ENCODE results near the gene CCNI2.

The CCNI2 gene

DNA sequence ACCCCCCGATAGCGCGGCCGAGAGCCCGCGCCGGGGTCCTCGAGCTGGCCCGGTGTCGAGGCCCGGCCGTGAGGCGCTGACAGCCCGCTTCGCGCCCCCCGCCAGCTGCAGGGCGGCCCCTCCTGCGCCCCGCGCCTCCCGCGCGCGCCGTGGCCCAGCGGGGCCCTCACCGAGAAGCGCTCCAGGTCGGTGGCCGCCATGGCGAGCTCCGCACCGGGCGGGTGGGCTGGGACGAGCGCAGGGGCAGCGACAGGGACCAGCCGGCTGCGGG is 29.6 kb downstream of the CCNI2 start:
- no peak for ATAC-seq (ENCODE audit: low read depth)
- Mint-ChIP-seq H3K36me3 (no peaks in the 10 kb centered on the region), H3K27ac (no peak overlapping the region), H3K4me1 (peaks cover 8% of the 10 kb centered on the region), H3K4me3 (no peak overlapping the region), H3K27me3 (peaks cover 19% of the 10 kb centered on the region), H3K9me3 (no peaks in the 10 kb centered on the region)
- DNase-seq (ENCODE audit: low spot score in 2 of 2), result no peak

DNA sequence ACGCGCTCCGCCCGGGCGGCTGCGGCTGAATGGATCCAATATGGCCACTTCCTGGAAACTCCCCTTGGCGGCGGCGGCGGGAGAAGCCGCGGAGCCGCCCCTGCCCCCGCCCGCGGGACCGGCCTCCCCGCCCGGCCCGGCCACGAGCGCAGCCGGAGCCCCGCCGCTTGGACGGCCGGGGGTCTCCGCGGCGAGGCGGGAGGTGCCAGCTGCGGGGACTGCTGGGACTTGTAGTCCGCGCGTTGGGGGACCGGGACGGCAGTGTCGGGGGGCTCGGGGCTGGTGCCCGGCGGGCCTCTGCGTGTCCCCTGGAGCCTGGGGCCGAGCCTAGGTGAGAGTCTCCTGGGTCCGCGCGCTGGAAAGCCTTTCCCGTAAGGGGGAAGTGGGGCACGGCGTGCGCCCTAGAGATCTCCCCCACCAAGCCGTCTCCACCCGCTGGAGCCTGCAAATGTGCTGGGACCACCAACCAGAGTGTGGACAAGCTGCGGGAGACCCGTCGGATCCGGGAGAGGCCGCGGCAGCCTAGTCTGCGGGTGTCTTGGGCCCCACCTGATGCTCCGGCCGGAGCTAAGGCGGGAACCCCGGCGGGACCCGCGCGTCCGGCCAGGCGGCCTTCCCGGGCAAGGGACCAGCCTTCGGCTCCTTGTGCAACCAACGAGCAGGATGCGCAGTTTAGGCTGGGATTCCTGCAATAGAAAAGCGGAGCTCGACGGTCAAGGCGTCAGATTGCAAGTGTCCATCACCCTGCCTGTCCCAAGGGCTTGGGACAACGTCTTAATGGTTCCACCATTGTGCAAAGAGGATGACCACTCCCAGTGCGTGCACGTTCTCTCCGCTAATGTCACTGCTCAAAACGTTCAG is 30.2 kb downstream of the CCNI2 start, which contains the start of gene SEPTIN8:
Gene SEPTIN8 (minus strand): TSS at position 31 of the 861 bp plus-strand sequence. CDS start 102 bp downstream, outside the sequence.
- H3K4me1 Mint-ChIP-seq, result peaks cover 8% of the 10 kb centered on the region
- peak; percentile 85 for ATAC-seq (ENCODE audit: low read depth)
- no peaks in the 10 kb centered on the region for H3K36me3 Mint-ChIP-seq
- H3K9me3 Mint-ChIP-seq, result no peaks in the 10 kb centered on the region
- H3K27me3 Mint-ChIP-seq, result peaks cover 23% of the 10 kb centered on the region
- H3K4me3 Mint-ChIP-seq, result peak within 1 kb of the TSS; percentile 84
- H3K27ac Mint-ChIP-seq, result no peak within 1 kb of the TSS
- peak; percentile 26 to 54 for DNase-seq (ENCODE audit: low spot score in 2 of 2)

DNA sequence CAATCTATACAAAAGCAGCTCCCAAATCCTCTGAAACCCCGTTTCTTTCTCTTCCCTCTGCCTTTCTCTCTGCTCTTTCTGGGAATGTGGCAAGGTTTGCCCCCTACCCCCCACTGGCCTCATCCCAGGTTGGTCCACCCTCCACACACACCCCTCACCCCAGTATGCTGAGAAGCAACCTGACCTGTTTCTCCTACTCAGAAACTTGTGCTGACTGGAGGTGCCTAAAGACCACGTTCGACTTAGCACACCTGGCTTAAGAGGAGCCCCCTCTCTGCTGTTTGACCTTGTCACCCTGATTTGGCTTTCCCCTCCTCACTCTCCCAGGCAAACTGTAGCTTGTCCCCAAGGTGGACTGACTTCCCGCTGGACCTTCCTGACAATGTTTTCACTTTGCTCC is 30.9 kb downstream of the CCNI2 start:
- peaks cover 26% of the 10 kb centered on the region for H3K27me3 Mint-ChIP-seq
- DNase-seq (ENCODE audit: low spot score in 2 of 2), result peak in 1 of 2 donors; percentile 3
- H3K27ac Mint-ChIP-seq, result no peak overlapping the region
- H3K36me3 Mint-ChIP-seq, result no peaks in the 10 kb centered on the region
- H3K4me1 Mint-ChIP-seq, result peaks cover 8% of the 10 kb centered on the region
- peak overlapping the region; percentile 84 for H3K4me3 Mint-ChIP-seq
- no peak for ATAC-seq (ENCODE audit: low read depth)
- no peaks in the 10 kb centered on the region for H3K9me3 Mint-ChIP-seq

DNA sequence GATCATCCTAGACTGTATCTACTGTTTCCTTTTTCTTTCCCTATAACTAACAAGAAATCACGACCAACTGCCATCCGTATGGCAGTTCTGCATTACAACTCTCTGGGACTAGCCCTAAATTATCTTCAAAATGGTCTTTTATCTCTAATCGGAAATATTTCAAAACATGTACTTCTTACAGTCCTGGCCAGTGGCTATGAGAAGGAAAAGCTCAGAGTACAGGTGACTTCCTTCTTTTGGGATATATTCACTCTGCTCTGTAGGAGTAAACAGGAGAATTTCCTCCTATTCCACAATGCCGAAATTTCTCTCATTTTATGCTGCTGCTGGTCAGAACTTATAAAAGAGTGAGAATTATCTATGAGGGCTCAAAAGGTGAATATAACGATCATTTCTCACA is 31.6 kb downstream of the CCNI2 start:
- H3K36me3 Mint-ChIP-seq, result no peaks in the 10 kb centered on the region
- ATAC-seq (ENCODE audit: low read depth) (no peak), DNase-seq (ENCODE audit: low spot score in 2 of 2) (no peak)
- peak overlapping the region; percentile 18 for H3K27ac Mint-ChIP-seq
- H3K9me3 Mint-ChIP-seq, result no peaks in the 10 kb centered on the region
- peaks cover 26% of the 10 kb centered on the region for H3K27me3 Mint-ChIP-seq
- no peak overlapping the region for H3K4me3 Mint-ChIP-seq
- peaks cover 8% of the 10 kb centered on the region for H3K4me1 Mint-ChIP-seq

DNA sequence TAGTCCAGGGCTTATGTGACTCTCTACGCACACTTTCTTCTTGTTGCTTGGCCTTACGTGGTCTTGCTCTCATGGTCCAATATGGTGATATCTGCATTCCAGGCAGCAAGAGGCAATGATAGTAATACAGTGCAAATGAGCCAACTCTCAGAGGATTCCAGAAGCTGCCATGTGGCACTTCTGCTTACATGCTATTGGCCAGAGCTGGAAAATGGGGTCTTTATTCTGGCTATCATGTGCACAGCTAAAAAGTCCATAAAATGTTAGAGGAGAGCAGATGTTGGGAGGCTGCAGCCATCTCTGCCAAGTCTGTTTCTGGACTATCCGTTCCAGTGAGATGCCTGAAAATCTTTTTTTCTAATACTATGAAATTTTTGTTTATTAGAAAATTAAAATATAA is 32.7 kb downstream of the CCNI2 start:
- Mint-ChIP-seq H3K36me3 (no peaks in the 10 kb centered on the region), H3K4me3 (no peak overlapping the region), H3K4me1 (peaks cover 8% of the 10 kb centered on the region), H3K27me3 (peaks cover 27% of the 10 kb centered on the region), H3K9me3 (no peaks in the 10 kb centered on the region), H3K27ac (no peak overlapping the region)
- no peak for ATAC-seq (ENCODE audit: low read depth)
- DNase-seq (ENCODE audit: low spot score in 2 of 2), result no peak

DNA sequence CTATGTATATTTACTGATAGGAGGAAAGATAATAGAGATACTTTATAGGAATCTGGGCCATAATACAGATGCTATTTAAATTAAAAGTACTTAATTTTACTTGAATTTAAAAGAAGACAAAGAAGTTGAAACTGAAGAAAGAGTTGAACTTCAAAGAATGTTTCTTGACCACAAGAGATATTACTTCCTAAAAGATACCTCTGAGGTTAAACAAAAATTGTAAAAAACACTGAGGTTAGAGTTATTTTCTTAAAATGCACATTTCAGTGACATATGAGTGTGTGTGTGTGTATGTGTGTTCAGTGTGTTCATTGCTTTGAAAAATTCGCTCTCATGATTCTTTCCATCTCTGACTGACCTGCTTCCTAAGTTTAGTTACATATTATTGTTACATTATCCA is 33.4 kb downstream of the CCNI2 start:
- peaks cover 30% of the 10 kb centered on the region for H3K27me3 Mint-ChIP-seq
- ATAC-seq (ENCODE audit: low read depth), result no peak

DNA sequence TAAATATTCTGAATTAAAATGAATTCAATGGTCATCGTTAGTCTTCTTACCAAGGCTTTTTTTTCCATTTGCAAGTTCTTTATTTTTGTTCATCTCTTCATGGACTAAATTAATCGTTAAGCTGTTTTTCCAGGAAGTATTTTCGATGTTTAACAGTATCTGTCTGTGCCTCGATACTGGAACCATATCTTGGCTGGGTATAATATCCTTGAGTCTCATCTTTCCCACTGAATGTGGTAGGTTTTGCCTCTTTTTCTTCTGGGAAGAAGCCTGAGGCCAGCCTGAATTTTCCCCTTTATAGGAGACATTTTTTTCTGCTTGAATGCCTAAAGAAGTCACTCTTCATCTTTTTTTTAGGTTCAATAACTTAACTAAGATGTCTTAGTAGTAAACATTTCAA is 33.8 kb downstream of the CCNI2 start:
- no peak for DNase-seq (ENCODE audit: low spot score in 2 of 2)
- Mint-ChIP-seq H3K27me3 (peaks cover 33% of the 10 kb centered on the region), H3K9me3 (no peaks in the 10 kb centered on the region), H3K27ac (no peak overlapping the region), H3K36me3 (no peaks in the 10 kb centered on the region), H3K4me3 (no peak overlapping the region), H3K4me1 (peaks cover 11% of the 10 kb centered on the region)
- ATAC-seq (ENCODE audit: low read depth), result no peak

More for the DNA sequence above, 33.4 kb downstream of the CCNI2 start:
- Mint-ChIP-seq H3K27ac (no peak overlapping the region), H3K4me1 (peaks cover 11% of the 10 kb centered on the region), H3K9me3 (no peaks in the 10 kb centered on the region), H3K4me3 (no peak overlapping the region), H3K36me3 (no peaks in the 10 kb centered on the region)
- no peak for DNase-seq (ENCODE audit: low spot score in 2 of 2)

DNA sequence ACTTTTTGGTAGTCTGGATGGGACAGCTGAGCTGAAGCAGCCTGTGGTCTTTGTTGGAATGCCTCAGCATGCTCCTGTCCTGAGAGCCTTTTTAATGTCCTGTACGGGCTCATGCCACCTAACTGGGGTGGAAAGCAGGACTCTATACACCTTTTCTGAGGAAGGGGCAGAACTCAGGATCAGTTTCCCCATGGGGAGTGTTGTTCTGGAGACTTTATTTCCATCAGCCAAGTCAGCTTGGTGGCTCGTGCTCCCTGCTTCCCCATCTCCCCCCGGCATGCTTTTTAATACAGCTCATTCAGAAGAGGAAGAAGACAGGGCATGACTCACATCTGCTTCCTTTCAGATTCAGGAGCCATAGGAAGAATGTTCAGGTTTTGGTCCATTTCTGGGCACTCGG is 34.9 kb downstream of the CCNI2 start:
- DNase-seq (ENCODE audit: low spot score in 2 of 2) (no peak), ATAC-seq (ENCODE audit: low read depth) (no peak)
- no peak overlapping the region for H3K27ac Mint-ChIP-seq
- H3K27me3 Mint-ChIP-seq, result peaks cover 37% of the 10 kb centered on the region
- no peak overlapping the region for H3K4me3 Mint-ChIP-seq
- H3K36me3 Mint-ChIP-seq, result no peaks in the 10 kb centered on the region
- H3K9me3 Mint-ChIP-seq, result no peaks in the 10 kb centered on the region
- peaks cover 11% of the 10 kb centered on the region for H3K4me1 Mint-ChIP-seq

DNA sequence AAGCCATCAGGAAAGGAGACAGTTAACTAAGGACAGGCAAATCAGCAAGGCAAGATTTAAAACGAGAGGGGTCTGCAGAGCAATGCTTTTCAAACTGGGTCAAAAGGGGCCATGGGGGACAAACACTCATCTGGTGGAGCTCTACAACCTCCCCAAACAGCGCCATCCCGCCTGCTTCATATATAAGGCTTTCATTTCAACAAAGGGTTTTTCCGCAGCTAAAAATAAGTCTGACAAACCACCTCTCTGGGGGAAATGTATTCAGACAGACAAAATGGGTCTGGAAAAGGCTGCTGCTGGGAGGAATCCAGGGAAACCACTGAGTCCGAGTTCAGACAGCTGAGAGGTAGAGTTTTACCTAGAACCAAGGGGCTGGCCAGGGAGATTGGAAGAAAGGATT is 38.1 kb downstream of the CCNI2 start:
- Mint-ChIP-seq H3K27me3 (peaks cover 22% of the 10 kb centered on the region), H3K36me3 (peaks cover under 1% of the 10 kb centered on the region), H3K27ac (no peak overlapping the region), H3K4me1 (peaks cover 3% of the 10 kb centered on the region), H3K4me3 (no peak overlapping the region), H3K9me3 (no peaks in the 10 kb centered on the region)
- no peak for ATAC-seq (ENCODE audit: low read depth)
- DNase-seq (ENCODE audit: low spot score in 2 of 2), result no peak

DNA sequence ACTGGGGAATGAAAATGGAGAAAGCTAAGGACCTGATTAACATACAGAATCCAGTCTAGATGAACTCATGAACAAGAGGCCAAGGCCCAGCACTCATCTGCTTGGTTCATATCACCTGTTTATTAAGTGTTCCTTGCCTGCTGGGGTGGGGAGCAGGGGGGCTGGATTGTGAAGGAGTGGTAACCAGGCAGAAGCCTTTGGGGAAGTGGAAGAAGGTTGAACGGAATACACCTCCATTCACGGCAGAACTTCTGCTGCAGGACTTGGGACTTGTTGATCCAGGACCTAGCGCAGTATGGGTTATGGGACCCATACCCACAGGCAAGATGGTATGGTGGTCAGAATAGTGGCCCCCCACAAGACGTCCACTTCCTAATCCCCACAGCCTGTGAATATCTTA is 38.6 kb downstream of the CCNI2 start:
- DNase-seq (ENCODE audit: low spot score in 2 of 2) (no peak), ATAC-seq (ENCODE audit: low read depth) (no peak)
- Mint-ChIP-seq H3K36me3 (peaks cover 2% of the 10 kb centered on the region), H3K27ac (no peak overlapping the region), H3K4me3 (no peak overlapping the region), H3K4me1 (peaks cover 3% of the 10 kb centered on the region), H3K27me3 (peaks cover 24% of the 10 kb centered on the region), H3K9me3 (no peaks in the 10 kb centered on the region)

DNA sequence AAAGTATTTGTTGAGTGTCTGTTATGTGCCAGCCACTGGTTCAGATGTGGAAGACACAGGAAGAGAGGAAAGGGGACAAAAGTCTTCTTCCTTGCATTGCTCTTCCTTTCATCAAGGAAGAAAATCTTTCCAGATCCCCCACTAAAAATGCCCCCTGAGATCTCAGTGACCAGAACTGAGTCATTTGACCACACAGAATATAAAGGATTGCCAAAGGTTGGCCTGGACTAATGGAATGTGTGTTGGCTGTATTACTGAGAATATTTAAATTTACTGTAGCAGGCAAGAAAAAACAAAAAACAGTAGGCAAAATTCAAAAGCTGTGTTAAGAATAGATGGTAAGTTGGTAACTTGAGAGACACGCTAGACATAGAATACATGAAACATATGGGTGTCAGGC is 39.9 kb downstream of the CCNI2 start:
- Mint-ChIP-seq H3K4me1 (peaks cover 3% of the 10 kb centered on the region), H3K27me3 (peaks cover 24% of the 10 kb centered on the region), H3K9me3 (no peaks in the 10 kb centered on the region), H3K4me3 (no peak overlapping the region), H3K27ac (no peak overlapping the region), H3K36me3 (peaks cover 2% of the 10 kb centered on the region)
- DNase-seq (ENCODE audit: low spot score in 2 of 2), result no peak
- ATAC-seq (ENCODE audit: low read depth), result no peak

DNA sequence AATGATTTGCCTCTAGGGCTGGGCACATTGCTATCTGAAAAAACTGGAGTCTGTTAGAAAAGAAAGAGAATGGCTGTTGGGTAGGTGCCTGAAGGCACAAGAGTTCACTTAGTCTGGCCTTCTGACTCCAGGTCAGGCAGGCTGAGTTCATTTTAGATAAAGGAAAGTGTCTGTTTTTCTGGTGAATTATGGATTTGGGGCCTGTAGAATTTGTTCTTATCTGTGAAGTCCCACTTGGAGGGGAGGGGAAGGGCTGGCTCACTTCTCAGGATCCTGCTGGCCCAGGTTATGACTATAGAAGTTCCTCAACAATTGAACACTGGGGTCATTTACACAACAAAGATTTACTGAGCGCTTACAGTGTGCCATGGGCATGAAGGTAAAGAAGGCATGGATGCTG is 41.3 kb downstream of the CCNI2 start:
- Mint-ChIP-seq H3K36me3 (peaks cover 2% of the 10 kb centered on the region), H3K27me3 (peaks cover 27% of the 10 kb centered on the region), H3K4me1 (peaks cover 3% of the 10 kb centered on the region), H3K27ac (no peak overlapping the region), H3K9me3 (no peaks in the 10 kb centered on the region), H3K4me3 (no peak overlapping the region)
- no peak for DNase-seq (ENCODE audit: low spot score in 2 of 2)
- ATAC-seq (ENCODE audit: low read depth), result no peak

DNA sequence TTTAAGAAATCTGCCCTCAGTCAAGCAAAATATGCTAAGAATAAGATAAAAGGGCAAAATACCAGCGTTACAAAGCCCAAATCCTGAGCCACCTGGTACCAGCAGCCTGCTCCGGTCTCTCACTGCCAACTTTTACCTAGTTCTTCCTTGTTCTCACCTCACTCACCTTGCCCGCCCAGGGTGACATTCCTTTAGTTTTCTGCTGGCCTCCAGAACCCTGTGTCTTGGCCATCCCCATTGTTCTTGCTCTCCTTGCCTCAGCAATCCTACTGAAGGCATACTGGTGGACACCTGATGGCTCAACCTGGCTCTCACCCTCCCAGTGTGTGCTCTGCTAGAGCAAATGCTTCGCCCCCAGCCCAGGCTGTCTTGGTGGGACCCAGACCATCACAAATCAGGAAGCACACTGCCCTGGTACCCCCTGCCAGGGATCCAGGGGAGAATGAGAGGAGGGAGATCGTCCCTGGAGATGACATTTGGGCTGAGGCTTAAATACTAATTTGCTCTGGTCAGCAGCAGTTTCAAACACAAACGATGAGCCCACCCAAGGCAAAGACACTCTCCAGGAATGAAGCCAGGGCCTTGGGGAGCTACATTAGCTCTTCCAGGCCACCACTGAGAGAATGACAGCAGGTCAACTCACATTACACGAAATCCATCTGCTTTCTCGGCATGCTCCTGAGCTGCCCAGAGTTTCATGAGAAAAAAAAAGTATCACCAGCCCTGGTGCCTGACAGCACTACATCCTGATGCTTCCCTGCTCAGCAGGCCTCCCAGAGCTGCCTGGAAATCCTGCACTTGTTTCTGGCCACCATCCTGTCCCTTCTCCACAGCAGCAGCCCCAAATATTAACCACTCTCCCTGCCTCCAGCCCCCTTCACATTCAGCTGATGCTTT is 42.0 kb downstream of the CCNI2 start:
- no peak overlapping the region for H3K4me3 Mint-ChIP-seq
- DNase-seq (ENCODE audit: low spot score in 2 of 2), result no peak
- peaks cover 3% of the 10 kb centered on the region for H3K4me1 Mint-ChIP-seq
- no peak overlapping the region for H3K27ac Mint-ChIP-seq
- no peak for ATAC-seq (ENCODE audit: low read depth)
- H3K27me3 Mint-ChIP-seq, result peaks cover 27% of the 10 kb centered on the region
- H3K36me3 Mint-ChIP-seq, result peaks cover 2% of the 10 kb centered on the region
- no peaks in the 10 kb centered on the region for H3K9me3 Mint-ChIP-seq

DNA sequence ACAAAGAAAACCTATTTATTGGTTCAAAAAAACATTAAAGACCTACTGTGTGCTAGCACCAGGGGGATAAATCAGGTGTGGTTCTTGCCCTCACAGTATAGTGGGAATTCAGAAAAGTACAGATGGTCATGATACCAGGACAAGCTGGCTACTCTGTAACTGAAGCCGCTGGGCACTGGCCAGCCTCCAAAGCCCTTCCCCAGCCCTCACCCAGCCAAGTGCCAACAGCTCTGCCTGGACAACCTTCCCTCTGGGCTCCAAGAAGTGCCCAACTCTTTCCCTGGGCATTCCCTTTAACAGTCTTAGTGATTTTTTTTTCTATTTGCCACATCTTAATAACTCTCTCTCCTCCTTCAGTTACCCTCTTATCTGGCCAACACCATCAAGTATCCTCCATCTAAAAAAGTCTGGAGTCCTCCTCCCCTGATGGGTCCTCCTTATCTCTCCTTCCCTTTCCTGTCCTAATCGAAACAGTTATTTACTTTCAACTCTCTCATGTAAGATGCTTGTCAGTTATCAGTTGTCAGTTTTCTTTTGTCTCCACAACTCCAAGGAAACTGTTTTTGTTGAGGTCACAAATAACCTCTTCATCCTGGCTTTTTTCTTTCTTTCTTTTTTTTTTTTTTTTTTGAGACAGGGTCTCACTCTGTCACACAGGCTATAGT is 43.1 kb downstream of the CCNI2 start:
- H3K27ac Mint-ChIP-seq, result no peak overlapping the region
- ATAC-seq (ENCODE audit: low read depth) (no peak), DNase-seq (ENCODE audit: low spot score in 2 of 2) (no peak)
- H3K27me3 Mint-ChIP-seq, result peaks cover 25% of the 10 kb centered on the region
- H3K36me3 Mint-ChIP-seq, result peaks cover 2% of the 10 kb centered on the region
- H3K4me3 Mint-ChIP-seq, result no peak overlapping the region
- no peaks in the 10 kb centered on the region for H3K4me1 Mint-ChIP-seq
- no peaks in the 10 kb centered on the region for H3K9me3 Mint-ChIP-seq
